ENCODE data around the gene CLCN4.

CLCN4 gene

DNA sequence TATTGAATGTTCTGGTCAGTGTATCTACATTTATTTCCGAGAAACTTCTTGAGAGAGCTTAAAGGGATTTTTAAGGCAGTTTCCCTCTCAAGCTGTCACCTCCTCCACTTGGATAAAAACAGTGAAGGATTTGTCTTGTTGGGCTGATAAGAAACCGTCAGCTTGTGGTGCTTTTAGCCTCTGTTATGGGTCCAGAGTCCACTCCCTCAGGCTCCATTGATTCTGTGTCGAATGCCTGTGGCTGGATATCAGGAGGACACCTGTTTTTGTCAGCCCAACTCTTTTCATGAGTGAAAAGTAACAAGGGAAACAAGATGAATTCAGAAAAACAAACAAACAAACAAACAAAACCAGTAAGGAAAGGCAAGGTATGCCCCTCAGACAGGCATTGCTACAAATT lies 12.4 kb downstream of the CLCN4 start:
- DNase-seq = no peak

- no peak for DNase-seq
Observed at GRCh38 chrX:10171249-10171648, 14.5 kb downstream of the CLCN4 start.

- no peak for DNase-seq
Observed at GRCh38 chrX:10172877-10173276, 16.1 kb downstream of the CLCN4 start.

GRCh38 chrX:10173331-10173900 lies 16.6 kb downstream of the CLCN4 start:
- peak; percentile 8 to 39 for DNase-seq

- DNase-seq = no peak
Observed at GRCh38 chrX:10174051-10174450, 17.3 kb downstream of the CLCN4 start.

DNA sequence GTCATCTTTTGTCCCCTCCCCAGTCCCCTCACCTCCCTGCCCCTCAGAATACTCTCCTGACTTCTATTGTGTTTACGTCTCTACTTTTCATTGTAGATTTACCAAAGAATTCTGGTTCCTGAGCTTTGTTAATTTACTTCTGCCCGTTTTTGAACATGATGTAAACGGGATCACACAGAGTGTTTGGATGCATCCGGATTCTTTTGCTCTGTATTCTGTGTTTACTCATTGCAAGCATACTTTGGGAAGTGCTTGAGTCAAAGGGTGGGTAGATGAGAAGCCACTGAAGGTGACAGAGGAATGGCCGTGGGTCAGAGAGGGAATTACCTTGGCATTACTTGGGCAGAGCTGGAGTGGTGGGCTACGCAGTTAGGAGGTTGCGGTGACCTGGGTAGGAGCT lies 18.0 kb downstream of the CLCN4 start:
- DNase-seq = no peak

DNA sequence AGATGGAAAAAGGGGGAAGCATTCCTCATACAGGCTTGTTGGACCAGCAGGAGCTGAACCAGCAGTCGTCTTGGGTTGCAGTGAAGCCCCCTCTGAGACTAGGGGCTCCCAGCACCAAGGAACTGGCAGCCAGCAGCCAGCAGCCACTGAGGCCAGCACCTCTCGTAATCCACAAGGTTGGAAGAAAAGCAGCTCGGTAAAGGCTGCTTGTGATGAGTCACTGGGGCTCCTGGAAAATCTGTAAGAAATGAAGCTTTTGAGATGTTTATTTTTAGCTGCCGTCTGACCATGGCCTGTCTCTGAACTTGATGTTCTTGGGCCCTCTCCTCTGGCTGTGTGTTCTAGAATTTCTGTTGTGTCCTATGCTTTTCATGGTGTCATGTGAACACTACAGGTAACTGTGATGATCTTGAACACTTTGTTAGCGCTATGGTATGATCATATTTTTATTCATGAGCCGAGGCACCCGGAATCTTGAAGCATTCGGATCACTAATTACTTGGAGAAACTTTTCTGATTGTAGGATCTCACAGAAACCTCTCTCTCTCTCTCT lies 18.6 kb downstream of the CLCN4 start:
- DNase-seq = no peak

DNA sequence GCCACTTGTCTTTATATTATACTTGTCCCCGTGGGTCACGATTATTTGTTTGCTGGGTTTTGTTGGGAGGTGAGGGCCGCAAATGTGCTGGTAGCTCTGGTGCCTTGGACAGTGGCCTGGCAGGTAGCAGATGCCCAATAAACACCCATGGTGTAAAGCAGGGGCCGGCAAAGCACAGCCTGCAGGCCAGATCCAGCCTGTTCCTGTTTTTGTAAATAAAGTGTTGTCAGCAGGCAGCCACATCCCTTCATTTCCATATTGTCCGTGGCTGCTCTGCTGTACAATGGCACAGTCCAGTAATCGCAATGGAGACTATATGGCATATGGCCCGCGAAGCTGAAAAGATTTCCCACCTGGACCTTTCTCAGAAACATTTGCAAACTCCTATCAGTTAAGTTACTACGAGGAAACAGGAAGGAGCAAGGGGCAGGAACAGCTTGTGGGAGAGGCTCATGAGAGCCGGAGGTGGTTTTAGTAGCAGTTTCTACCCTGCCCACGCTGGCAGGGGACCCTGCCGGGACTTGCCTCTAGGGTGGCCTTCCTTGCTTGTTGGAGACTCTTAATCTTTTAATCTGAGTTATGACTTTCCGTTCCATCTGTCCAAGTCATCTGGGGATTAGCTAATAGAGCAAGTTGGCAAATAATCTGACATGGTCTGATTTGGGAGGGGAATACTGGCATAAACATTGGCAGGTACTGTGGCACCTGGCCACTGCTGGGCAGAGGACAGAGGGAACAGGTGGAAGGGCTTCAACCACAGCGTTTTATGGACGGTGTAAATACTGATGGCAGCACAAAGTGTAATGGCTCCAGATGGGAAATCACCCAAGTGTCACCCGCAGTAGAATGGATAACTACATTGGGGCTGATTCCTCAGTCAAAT lies 19.6 kb downstream of the CLCN4 start:
- DNase-seq = no peak

GRCh38 chrX:10177004-10177396 lies 20.2 kb downstream of the CLCN4 start:
- no peak for DNase-seq

DNA sequence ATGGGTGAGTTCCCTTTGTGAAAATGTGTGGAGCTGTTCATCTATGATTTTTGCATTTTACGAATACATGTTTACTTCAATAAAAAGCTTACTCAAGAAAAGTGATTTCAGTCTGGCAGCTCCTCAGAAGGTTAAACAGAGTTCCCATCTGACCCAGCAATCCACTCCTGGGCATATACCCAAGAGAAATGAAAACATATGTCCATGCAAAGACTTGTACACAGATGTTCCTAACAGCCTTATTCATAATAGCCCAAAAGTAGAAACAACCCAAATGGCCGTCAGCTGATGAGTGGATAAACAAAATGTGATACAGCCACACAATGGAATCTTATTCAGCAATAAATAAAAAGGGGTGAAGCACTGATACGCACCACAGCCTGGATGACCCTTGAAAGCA lies 20.8 kb downstream of the CLCN4 start:
- no peak for DNase-seq

DNA sequence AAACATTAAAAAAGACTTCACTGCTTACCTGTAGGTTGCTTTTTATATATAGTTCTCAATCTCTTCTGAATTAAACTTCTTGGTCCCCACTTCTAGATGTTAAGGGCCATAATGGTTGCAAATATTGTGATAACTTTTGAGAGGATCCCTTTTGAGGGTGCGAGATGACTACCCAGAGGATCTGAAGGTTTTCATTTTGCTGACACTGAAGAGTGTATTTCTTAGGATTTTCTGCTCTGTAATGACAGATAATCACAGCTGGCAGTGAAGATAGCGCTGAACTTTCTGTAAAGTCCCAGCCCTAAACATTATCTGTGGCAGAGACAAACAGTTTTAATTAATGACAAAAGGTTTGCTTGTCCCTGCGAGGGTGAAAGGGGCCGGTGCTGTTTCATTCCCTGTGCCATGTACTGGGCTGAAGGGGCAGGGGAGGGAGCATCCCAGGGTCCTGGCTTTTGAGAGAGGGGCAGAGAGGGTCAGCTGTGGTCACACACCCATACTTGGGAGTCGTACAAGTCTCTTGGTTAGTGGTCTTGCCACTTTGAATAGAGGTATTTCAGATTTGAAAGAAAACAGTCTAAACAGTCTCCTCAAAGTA lies 22.2 kb downstream of the CLCN4 start:
- no peak for DNase-seq

GRCh38 chrX:10183760-10184159 lies 27.0 kb downstream of the CLCN4 start:
- no peak for DNase-seq

GRCh38 chrX:10184411-10184810 lies 27.6 kb downstream of the CLCN4 start:
- DNase-seq = no peak

- no peak for DNase-seq
Observed at GRCh38 chrX:10186355-10186754, 29.6 kb downstream of the CLCN4 start.

DNA sequence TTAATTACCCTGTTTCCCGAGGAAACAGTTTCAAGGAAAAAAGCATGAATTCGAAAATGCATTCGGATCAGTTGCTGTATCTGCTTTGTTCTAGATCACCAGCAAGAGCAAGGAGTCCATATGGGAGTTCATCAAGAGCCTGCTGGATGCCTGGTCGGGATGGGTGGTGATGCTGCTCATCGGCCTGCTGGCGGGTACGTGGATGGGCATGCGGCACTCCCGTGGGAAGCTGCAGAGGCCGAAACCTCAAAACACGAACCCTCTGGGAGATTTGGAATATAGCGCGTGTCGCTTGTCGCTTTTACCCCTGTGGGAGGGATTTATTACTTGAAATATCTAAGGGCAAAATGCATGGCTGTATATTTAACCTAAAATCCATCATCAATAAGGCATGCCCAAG lies 30.6 kb downstream of the CLCN4 start:
- no peak for DNase-seq

GRCh38 chrX:10189317-10190268 lies 32.8 kb downstream of the CLCN4 start:
- peak in 1 of 2 experiments; percentile 18 for DNase-seq

- no peak for DNase-seq
Observed at GRCh38 chrX:10190367-10190766, 33.6 kb downstream of the CLCN4 start.

DNA sequence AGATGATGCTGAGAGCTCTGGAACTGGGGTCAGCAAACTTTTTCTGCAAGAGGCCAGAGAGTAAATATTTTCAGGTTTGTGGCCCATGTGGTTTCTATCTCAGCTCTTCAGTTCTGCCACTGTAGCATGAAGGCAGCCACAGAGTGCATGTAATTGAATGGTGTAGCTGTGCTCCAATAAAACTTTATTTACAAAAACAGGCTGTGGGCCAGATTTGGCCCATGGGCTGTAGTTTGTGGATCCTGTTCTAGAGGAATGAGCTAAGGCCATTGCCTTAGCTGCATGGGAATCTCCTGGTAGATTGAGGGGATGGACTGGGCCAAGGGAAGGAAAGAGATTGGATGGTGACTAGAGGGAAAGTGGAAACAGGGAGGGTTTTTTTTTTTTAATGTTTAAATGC lies 36.8 kb downstream of the CLCN4 start:
- DNase-seq = no peak

GRCh38 chrX:10195425-10195824 lies 38.6 kb downstream of the CLCN4 start:
- no peak for DNase-seq

DNA sequence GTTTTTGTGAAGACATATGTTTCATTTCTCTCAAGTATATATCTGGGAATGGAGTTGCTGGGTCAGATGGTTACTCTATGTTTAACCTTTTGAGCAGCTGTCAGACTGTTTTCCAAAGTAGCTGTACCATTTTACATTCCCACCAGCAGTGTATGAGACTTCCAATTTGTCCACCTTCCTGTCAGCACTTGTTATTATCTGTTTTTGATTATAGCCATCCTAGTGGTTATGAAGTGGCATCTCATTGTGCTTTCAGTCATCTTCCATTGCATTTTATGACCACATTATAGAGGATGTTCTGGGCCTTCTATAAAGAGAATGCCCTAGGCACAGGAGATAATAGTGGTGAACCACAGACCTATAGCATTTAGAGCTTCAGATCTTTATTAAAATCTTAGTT lies 39.2 kb downstream of the CLCN4 start:
- no peak for DNase-seq

GRCh38 chrX:10197279-10198210 lies 40.8 kb downstream of the CLCN4 start:
- no peak for DNase-seq

DNA sequence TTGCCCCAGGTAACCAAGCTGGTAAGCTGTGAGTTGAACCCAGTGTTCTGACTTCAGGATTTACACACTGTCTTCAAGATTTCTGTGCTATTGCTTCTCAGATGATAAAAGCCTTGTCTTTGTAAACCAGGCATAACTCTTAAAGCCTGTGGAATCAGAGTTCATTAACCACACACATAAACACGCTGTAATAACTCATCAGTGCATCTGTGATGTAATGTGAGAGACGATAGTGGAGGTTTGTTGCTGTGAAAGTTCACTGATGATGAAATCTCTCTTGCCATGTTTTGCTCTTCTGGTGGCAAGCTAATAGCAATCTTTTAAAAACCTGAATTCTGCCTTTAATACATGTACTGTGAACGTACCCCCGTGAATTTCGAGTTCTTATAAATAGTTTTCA lies 41.5 kb downstream of the CLCN4 start:
- DNase-seq = no peak

Data from NCI-H187 (cell line).